ENCODE results near the gene VWA7.

Gene VWA7

GRCh38 chr6:31762356-31762755 lies 14.8 kb downstream of the VWA7 start, which contains the start of gene SAPCD1:
Gene SAPCD1 (plus strand): TSS chr6:31762656. CDS start chr6:31763055, 399 bp downstream.
- Histone ChIP-seq H3K27me3 (ENCODE audit: insufficient read depth, low read length) (no peaks in the 10 kb centered on the region), H3K9ac (ENCODE audit: low read depth, low read length) (0 out of 2 replicates have a peak within 1 kb of the TSS, but pooled peaks have one; percentile 1), H3K4me1 (ENCODE audit: insufficient read depth, low read length) (peaks cover 8% of the 10 kb centered on the region; the same call in 1 of the 2 replicates), H3K36me3 (ENCODE audit: insufficient read depth, low read length) (peaks cover 36% of the 10 kb centered on the region; the same call in 1 of the 2 replicates), H3K9me3 (ENCODE audit: insufficient read depth, low read depth, low read length) (no peaks in the 10 kb centered on the region), H3K4me3 (ENCODE audit: low read length) (no peak within 1 kb of the TSS), H3K27ac (ENCODE audit: low read depth, low read length) (peak within 1 kb of the TSS; percentile 51; the same call in 1 of the 2 replicates)
- 85% methylated on average over 3 of the region's 4 CpGs for WGBS

- Histone ChIP-seq H3K27me3 (ENCODE audit: insufficient read depth, low read length) (no peaks in the 10 kb centered on the region), H3K27ac (ENCODE audit: low read depth, low read length) (no peak overlapping the region), H3K9ac (ENCODE audit: low read depth, low read length) (no peak overlapping the region), H3K36me3 (ENCODE audit: insufficient read depth, low read length) (peaks cover 36% of the 10 kb centered on the region; the same call in 1 of the 2 replicates), H3K9me3 (ENCODE audit: insufficient read depth, low read depth, low read length) (no peaks in the 10 kb centered on the region), H3K4me1 (ENCODE audit: insufficient read depth, low read length) (peaks cover 4% of the 10 kb centered on the region; the same call in 1 of the 2 replicates), H3K4me3 (ENCODE audit: low read length) (no peak overlapping the region)
- WGBS: 96% methylated on average over 8 of the region's 8 CpGs
Observed at GRCh38 chr6:31761343-31761742, 15.8 kb downstream of the VWA7 start.

DNA sequence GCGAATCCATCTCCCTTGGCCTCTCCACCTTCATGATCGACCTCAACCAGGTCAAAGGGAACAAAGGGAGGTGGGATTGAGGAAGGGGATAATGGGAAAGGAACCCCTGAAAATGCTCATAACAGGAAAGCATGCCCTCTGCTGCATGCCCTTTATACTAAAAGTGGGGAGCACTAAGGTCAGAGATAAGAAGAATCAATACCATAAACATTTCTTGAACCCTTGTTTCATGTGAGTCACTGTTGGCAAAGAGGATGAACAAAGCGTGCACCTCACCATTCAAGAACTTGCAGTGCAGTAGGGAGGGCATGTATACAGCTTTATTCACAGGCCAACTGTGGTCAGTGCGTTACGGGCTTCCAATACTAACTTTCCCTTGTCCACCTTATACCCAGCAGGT lies 16.3 kb downstream of the VWA7 start:
- peaks cover 36% of the 10 kb centered on the region; the same call in 1 of the 2 replicates for H3K36me3 ChIP-seq (ENCODE audit: insufficient read depth, low read length)
- no peaks in the 10 kb centered on the region for H3K27me3 ChIP-seq (ENCODE audit: insufficient read depth, low read length)

GRCh38 chr6:31758281-31758680 lies 18.8 kb downstream of the VWA7 start:
- no peak overlapping the region for H3K4me3 ChIP-seq (ENCODE audit: low read length)
- peaks cover 36% of the 10 kb centered on the region; the same call in 1 of the 2 replicates for H3K36me3 ChIP-seq (ENCODE audit: insufficient read depth, low read length)
- H3K4me1 ChIP-seq (ENCODE audit: insufficient read depth, low read length): peaks cover 2% of the 10 kb centered on the region; the same call in 1 of the 2 replicates
- no peaks in the 10 kb centered on the region for H3K27me3 ChIP-seq (ENCODE audit: insufficient read depth, low read length)
- no peak overlapping the region for H3K9ac ChIP-seq (ENCODE audit: low read depth, low read length)
- no peak overlapping the region for H3K27ac ChIP-seq (ENCODE audit: low read depth, low read length)
- H3K9me3 ChIP-seq (ENCODE audit: insufficient read depth, low read depth, low read length): no peaks in the 10 kb centered on the region
- WGBS: 95% methylated on average over 2 of the region's 2 CpGs

More for the DNA sequence above, 16.3 kb downstream of the VWA7 start:
- peaks cover 4% of the 10 kb centered on the region; the same call in 1 of the 2 replicates for H3K4me1 ChIP-seq (ENCODE audit: insufficient read depth, low read length)
- no peak overlapping the region for H3K9ac ChIP-seq (ENCODE audit: low read depth, low read length)
- 97% methylated on average over 5 of the region's 5 CpGs for WGBS
- H3K4me3 ChIP-seq (ENCODE audit: low read length): no peak overlapping the region
- H3K9me3 ChIP-seq (ENCODE audit: insufficient read depth, low read depth, low read length): no peaks in the 10 kb centered on the region
- H3K27ac ChIP-seq (ENCODE audit: low read depth, low read length): no peak overlapping the region

DNA sequence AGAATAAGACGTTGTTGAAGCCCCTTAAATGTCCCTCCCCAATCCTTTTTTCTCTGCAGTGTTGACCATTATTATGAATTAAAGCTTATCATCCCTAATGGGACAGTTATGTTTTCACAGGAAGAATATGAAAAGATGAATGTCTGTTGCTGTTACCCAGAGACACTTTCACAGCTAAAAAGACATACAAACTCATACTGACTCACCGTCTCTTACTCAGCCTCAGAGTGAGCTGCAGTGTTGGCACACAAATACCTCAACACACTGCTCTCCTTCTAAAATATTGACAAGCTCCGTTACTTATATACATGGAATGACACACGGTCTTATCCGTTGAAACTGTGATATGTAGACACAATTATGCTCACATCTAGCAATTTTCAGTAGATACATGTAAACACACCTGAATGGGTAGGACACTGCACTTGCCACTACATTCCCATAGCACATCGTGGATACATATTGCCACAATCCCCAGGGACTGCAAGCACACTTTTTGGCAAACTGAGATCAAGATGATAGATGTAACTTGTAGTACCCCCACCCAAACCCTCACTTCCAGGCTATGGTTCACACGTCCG lies 24.3 kb downstream of the VWA7 start:
- Histone ChIP-seq H3K4me1 (ENCODE audit: insufficient read depth, low read length) (no peaks in the 10 kb centered on the region), H3K27me3 (ENCODE audit: insufficient read depth, low read length) (no peaks in the 10 kb centered on the region), H3K4me3 (ENCODE audit: low read length) (no peak overlapping the region), H3K9me3 (ENCODE audit: insufficient read depth, low read depth, low read length) (no peaks in the 10 kb centered on the region), H3K9ac (ENCODE audit: low read depth, low read length) (no peak overlapping the region), H3K36me3 (ENCODE audit: insufficient read depth, low read length) (peaks cover 7% of the 10 kb centered on the region; the same call in 1 of the 2 replicates), H3K27ac (ENCODE audit: low read depth, low read length) (no peak overlapping the region)
- 89% methylated on average over 8 of the region's 8 CpGs for WGBS

- H3K27ac ChIP-seq (ENCODE audit: low read depth, low read length): no peak overlapping the region
- WGBS: 97% methylated on average over 6 of the region's 7 CpGs
- H3K9me3 ChIP-seq (ENCODE audit: insufficient read depth, low read depth, low read length): no peaks in the 10 kb centered on the region
- H3K36me3 ChIP-seq (ENCODE audit: insufficient read depth, low read length): peaks cover 13% of the 10 kb centered on the region
- no peak overlapping the region for H3K9ac ChIP-seq (ENCODE audit: low read depth, low read length)
- no peaks in the 10 kb centered on the region for H3K4me1 ChIP-seq (ENCODE audit: insufficient read depth, low read length)
- H3K27me3 ChIP-seq (ENCODE audit: insufficient read depth, low read length): no peaks in the 10 kb centered on the region
- H3K4me3 ChIP-seq (ENCODE audit: low read length): no peak overlapping the region
Observed at GRCh38 chr6:31750411-31751022, 26.6 kb downstream of the VWA7 start.

DNA sequence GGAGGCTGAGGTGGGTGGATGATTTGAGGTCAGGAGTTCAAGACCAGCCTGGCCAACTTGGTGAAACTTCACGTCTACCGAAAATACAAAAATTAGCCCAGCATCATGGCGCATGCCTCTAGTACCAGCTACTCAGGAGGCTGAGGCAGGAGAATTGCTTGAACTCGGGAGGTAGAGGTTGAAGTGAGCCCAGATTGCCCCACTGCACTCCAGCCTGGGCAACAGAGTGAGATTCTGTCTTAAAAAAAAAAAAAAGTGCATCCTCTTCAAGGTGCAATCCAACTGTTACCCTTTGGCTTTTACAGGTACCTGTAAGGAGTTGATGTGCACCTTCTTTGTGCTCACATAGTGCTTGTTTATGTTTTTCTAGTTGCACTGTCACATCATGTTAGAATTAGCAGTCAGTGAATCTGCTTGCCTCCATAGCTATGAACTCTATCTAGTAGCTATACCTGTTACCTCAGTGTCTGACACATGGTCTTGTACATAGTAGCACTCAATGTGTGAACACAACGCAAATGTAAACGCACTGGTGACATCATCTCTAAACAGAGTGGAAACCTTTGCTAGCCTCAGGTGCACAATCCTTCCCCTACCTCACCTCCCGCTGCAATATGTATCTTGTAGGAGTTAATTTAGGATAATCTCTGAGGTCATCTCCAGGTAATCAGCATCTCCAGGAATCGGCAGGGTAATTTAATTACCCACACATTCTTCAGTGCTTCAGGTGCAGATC lies 27.7 kb downstream of the VWA7 start:
- H3K27me3 ChIP-seq (ENCODE audit: insufficient read depth, low read length): no peaks in the 10 kb centered on the region

GRCh38 chr6:31744422-31744821 lies 32.7 kb downstream of the VWA7 start:
- no peaks in the 10 kb centered on the region for H3K27me3 ChIP-seq (ENCODE audit: insufficient read depth, low read length)
- peaks cover 33% of the 10 kb centered on the region for H3K36me3 ChIP-seq (ENCODE audit: insufficient read depth, low read length)
- H3K9me3 ChIP-seq (ENCODE audit: insufficient read depth, low read depth, low read length): no peaks in the 10 kb centered on the region
- no peak overlapping the region for H3K4me3 ChIP-seq (ENCODE audit: low read length)
- peaks cover 13% of the 10 kb centered on the region; the same call in 1 of the 2 replicates for H3K4me1 ChIP-seq (ENCODE audit: insufficient read depth, low read length)
- no peak overlapping the region for H3K9ac ChIP-seq (ENCODE audit: low read depth, low read length)
- 95% methylated on average over 1 of the region's 1 CpG for WGBS
- H3K27ac ChIP-seq (ENCODE audit: low read depth, low read length): no peak overlapping the region

More for the DNA sequence above, 27.7 kb downstream of the VWA7 start:
- 97% methylated on average over 6 of the region's 8 CpGs for WGBS
- Histone ChIP-seq H3K9ac (ENCODE audit: low read depth, low read length) (no peak overlapping the region), H3K27ac (ENCODE audit: low read depth, low read length) (no peak overlapping the region), H3K4me3 (ENCODE audit: low read length) (no peak overlapping the region), H3K4me1 (ENCODE audit: insufficient read depth, low read length) (no peaks in the 10 kb centered on the region), H3K36me3 (ENCODE audit: insufficient read depth, low read length) (peaks cover 13% of the 10 kb centered on the region), H3K9me3 (ENCODE audit: insufficient read depth, low read depth, low read length) (no peaks in the 10 kb centered on the region)

DNA sequence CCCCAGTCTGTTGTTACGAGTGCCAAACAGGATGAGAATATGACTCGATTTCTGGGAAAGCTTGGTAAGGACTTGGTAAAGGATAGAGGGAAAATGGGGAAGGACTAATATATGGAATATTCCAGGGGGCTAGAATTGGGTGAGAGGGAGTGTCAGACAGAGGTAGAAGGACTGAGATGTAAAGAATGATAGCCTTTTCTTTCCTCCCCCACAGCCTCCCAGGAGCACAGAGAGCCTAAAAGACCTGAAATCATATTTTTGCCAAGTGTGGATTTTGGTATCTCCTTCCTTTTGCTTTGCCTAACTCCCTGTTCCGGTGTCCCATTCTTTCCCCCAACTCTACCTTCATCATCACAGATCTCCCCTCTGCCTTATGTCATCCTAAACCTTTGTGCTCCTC lies 34.2 kb downstream of the VWA7 start:
- H3K4me1 ChIP-seq (ENCODE audit: insufficient read depth, low read length): peaks cover 27% of the 10 kb centered on the region
- WGBS: 96% methylated on average over 3 of the region's 3 CpGs
- no peak overlapping the region for H3K9ac ChIP-seq (ENCODE audit: low read depth, low read length)
- H3K27ac ChIP-seq (ENCODE audit: low read depth, low read length): no peak overlapping the region
- H3K9me3 ChIP-seq (ENCODE audit: insufficient read depth, low read depth, low read length): no peaks in the 10 kb centered on the region
- H3K27me3 ChIP-seq (ENCODE audit: insufficient read depth, low read length): no peaks in the 10 kb centered on the region
- H3K36me3 ChIP-seq (ENCODE audit: insufficient read depth, low read length): peaks cover 30% of the 10 kb centered on the region
- no peak overlapping the region for H3K4me3 ChIP-seq (ENCODE audit: low read length)

- Histone ChIP-seq H3K9me3 (ENCODE audit: insufficient read depth, low read depth, low read length) (no peaks in the 10 kb centered on the region), H3K4me3 (ENCODE audit: low read length) (no peak overlapping the region), H3K27me3 (ENCODE audit: insufficient read depth, low read length) (no peaks in the 10 kb centered on the region), H3K27ac (ENCODE audit: low read depth, low read length) (no peak overlapping the region), H3K4me1 (ENCODE audit: insufficient read depth, low read length) (peaks cover 36% of the 10 kb centered on the region), H3K36me3 (ENCODE audit: insufficient read depth, low read length) (peaks cover 24% of the 10 kb centered on the region), H3K9ac (ENCODE audit: low read depth, low read length) (no peak overlapping the region)
- WGBS: 95% methylated on average over 2 of the region's 2 CpGs
Observed at GRCh38 chr6:31741815-31742214, 35.3 kb downstream of the VWA7 start.

All from HUES64 (cell line).